Osteoblast (primary cell): ENCODE measurements around the gene CDC42BPG. TPM values are rescaled to one million over a fixed set of nuclear protein-coding genes. Genes with fewer than 3 reads are reported as not detected.

Source experiments
- DNase-seq: peaks from one replicate; pipeline ENCODE4 v3.0.0; 2011; ENCODE audit warnings: low spot score, mixed read lengths; ENCODE audit not compliant: insufficient read length; ENCODE audit errors: missing footprints
- H2AFZ ChIP-seq: 2 replicates; pipeline ENCODE4 v1.6.0; 2011; ENCODE audit warnings: mild to moderate bottlenecking, low read length
- H3K27ac ChIP-seq: 2 replicates; pipeline ENCODE4 v1.5.1; 2011; ENCODE audit warnings: mild to moderate bottlenecking, low read depth, low read length, moderate library complexity
- H3K27me3 ChIP-seq: 2 replicates; pipeline ENCODE4 v1.6.0; 2012; ENCODE audit warnings: mild to moderate bottlenecking, control low read depth, inconsistent platforms, low read length, moderate library complexity; ENCODE audit not compliant: insufficient read depth
- H3K36me3 ChIP-seq: 2 replicates; pipeline ENCODE4 v1.5.1; 2011; ENCODE audit warnings: mild to moderate bottlenecking, low read length, control low read depth, moderate library complexity; ENCODE audit not compliant: insufficient read depth
- H3K4me1 ChIP-seq: 2 replicates; pipeline ENCODE4 v1.5.1; 2011; ENCODE audit warnings: mild to moderate bottlenecking, low read length, control low read depth, moderate library complexity; ENCODE audit not compliant: insufficient read depth
- H3K4me2 ChIP-seq: 2 replicates; pipeline ENCODE4 v1.6.0; 2011; ENCODE audit warnings: mild to moderate bottlenecking, low read length; ENCODE audit not compliant: insufficient read depth
- H3K4me3 ChIP-seq: fragments of 200-600 bp; sonication (generic); 3 replicates; pipeline ENCODE4 v1.5.1; 2012; ENCODE audit warnings: mild to moderate bottlenecking, low read length, inconsistent platforms; ENCODE audit not compliant: insufficient read depth
- H3K79me2 ChIP-seq: 2 replicates; pipeline ENCODE4 v1.6.0; 2012; ENCODE audit warnings: mild to moderate bottlenecking, low read length, control low read depth, inconsistent platforms; ENCODE audit not compliant: insufficient read depth
- H3K9me3 ChIP-seq: 2 replicates; pipeline ENCODE4 v1.5.1; 2011; ENCODE audit warnings: low read depth, low read length, control low read depth
- H4K20me1 ChIP-seq: 2 replicates; pipeline ENCODE4 v1.6.0; 2012; ENCODE audit warnings: mild to moderate bottlenecking, low read length, control low read depth; ENCODE audit not compliant: insufficient read depth
- CTCF ChIP-seq: IDR thresholded peaks from 2 replicates; pipeline ENCODE4 v1.5.1; 2011; ENCODE audit warnings: mild to moderate bottlenecking, low read depth, low read length, moderate library complexity; ENCODE audit errors: extremely low read depth
- total RNA-seq: library from RNA; depleted of rRNA; stranded (reverse); fragments of >200 nt; gene quantifications from 2 replicates; pipeline ENCODE4 v1.2.3, GENCODE V29; 2012

CDC42BPG gene
- total RNA-seq, 1 donor = under 0.01 TPM

- Histone ChIP-seq H3K27ac (no peak overlapping the region), H4K20me1 (no peaks in the 10 kb centered on the region), H3K36me3 (no peaks in the 10 kb centered on the region), H3K4me3 (no peak overlapping the region), H3K9me3 (no peaks in the 10 kb centered on the region), H3K27me3 (no peaks in the 10 kb centered on the region), H3K79me2 (no peaks in the 10 kb centered on the region), H3K4me1 (no peaks in the 10 kb centered on the region), H2AFZ (no peak overlapping the region), H3K4me2 (no peak overlapping the region)
- TF ChIP-seq CTCF = no peak
- peak; percentile 49 for DNase-seq
Measured at GRCh38 chr11:64829536-64830251, 14.8 kb downstream of the CDC42BPG start.

DNA sequence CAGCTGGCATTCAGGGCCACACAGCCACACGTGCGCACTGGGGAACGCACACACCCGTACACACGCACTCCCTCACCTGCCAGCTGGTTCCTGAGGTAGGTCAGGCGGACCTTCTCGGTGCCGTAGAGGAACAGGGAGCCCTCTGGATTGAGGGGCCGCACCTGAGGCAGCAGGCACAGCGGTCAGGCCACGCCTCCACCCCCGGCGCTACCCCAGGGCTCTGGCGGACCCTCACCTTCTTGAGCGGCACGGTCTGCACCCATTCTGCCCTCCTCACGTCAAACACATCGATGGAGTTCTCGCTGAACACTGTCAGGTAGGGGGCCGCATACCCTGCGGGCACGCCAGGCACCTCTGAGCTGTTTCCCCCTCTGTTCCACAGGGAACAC, 17.0 kb downstream of the CDC42BPG start:
- H3K4me3 ChIP-seq = no peak overlapping the region
- no peaks in the 10 kb centered on the region for H4K20me1 ChIP-seq
- no peak overlapping the region for H3K4me2 ChIP-seq
- H2AFZ ChIP-seq = no peak overlapping the region
- peak; percentile 50 for DNase-seq
- H3K4me1 ChIP-seq = no peaks in the 10 kb centered on the region
- H3K79me2 ChIP-seq = no peaks in the 10 kb centered on the region
- no peak for TF ChIP-seq CTCF
- H3K9me3 ChIP-seq = no peaks in the 10 kb centered on the region
- H3K27ac ChIP-seq = no peak overlapping the region
- peaks cover 8% of the 10 kb centered on the region for H3K27me3 ChIP-seq
- no peaks in the 10 kb centered on the region for H3K36me3 ChIP-seq

- H3K79me2 ChIP-seq = no peaks in the 10 kb centered on the region
- no peak overlapping the region for H2AFZ ChIP-seq
- DNase-seq = peak; percentile 65
- H3K27me3 ChIP-seq = peaks cover 8% of the 10 kb centered on the region
- no peak overlapping the region for H3K4me3 ChIP-seq
- H4K20me1 ChIP-seq = no peaks in the 10 kb centered on the region
- no peaks in the 10 kb centered on the region for H3K9me3 ChIP-seq
- H3K36me3 ChIP-seq = no peaks in the 10 kb centered on the region
- H3K27ac ChIP-seq = no peak overlapping the region
- TF ChIP-seq CTCF = no peak
- no peak overlapping the region for H3K4me2 ChIP-seq
- H3K4me1 ChIP-seq = no peaks in the 10 kb centered on the region
Measured at GRCh38 chr11:64826578-64827450, 17.6 kb downstream of the CDC42BPG start.

DNA sequence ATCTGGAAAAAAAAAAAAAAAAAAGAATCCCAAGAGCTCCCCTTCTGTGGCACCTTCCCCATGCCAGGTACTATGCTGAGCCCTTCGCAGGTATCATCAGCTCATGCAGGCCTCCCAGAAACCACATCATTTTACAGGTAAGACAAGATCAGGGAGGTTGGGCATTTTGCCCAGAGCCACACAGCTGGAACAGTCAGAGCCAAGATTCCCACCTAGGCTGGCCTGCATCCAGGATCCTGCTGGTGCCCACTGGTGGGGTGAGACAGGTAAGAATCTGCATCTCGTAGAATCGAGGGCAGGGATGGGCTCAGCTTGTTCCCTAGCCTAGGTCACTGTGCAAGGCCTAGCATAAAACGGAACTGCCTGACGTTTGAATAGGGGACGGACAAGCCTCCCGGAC, 18.4 kb downstream of the CDC42BPG start:
- peaks cover 8% of the 10 kb centered on the region for H3K27me3 ChIP-seq
- DNase-seq = peak; percentile 34
- no peak overlapping the region for H3K4me2 ChIP-seq
- no peak overlapping the region for H3K4me3 ChIP-seq
- TF ChIP-seq CTCF = no peak
- H3K4me1 ChIP-seq = no peaks in the 10 kb centered on the region
- no peaks in the 10 kb centered on the region for H3K79me2 ChIP-seq
- H3K27ac ChIP-seq = no peak overlapping the region
- no peaks in the 10 kb centered on the region for H3K9me3 ChIP-seq
- H4K20me1 ChIP-seq = no peaks in the 10 kb centered on the region
- H2AFZ ChIP-seq = no peak overlapping the region
- no peaks in the 10 kb centered on the region for H3K36me3 ChIP-seq
